Panc1 (cell line): ENCODE results near the gene PPIP5K1. TPM values are rescaled to one million over a fixed set of nuclear protein-coding genes. Genes with fewer than 3 reads are reported as not detected.

ENCODE experiments used
- ATAC-seq: fragments of 200-7000 bp; cut with Tn5 transposase; 2 replicates; pipeline ENCODE4 v1.9.1; 2020; ENCODE audit warnings: mild to moderate bottlenecking, moderate library complexity
- BruUV-seq: library from RNA; stranded (reverse); fragments of 400-500 nt; replicated peaks from 2 replicates; lab custom pipeline; 2021; lab: Mats Ljungman, UMichigan
- CTCF ChIA-PET: fragments of 300-600 bp; sonication (Branson Sonifier 250); formaldehyde crosslinking; loops from one replicate; lab custom pipeline; 2022; ENCODE audit warnings: antibody characterized with exemption; lab: Charles Lee
- POLR2A ChIA-PET: fragments of 300-600 bp; sonication (Branson Sonifier 250); formaldehyde crosslinking; loops from one replicate; lab custom pipeline; 2022; ENCODE audit warnings: antibody characterized with exemption; lab: Charles Lee
- DNase-seq: peaks from one replicate; pipeline ENCODE4 v3.0.0-alpha.2; 2010; ENCODE audit warnings: low read depth, low spot score
- H3K27ac ChIP-seq: 2 replicates; pipeline ENCODE4 v1.5.1; 2011; ENCODE audit warnings: mild to moderate bottlenecking, low read length, inconsistent platforms
- H3K27me3 ChIP-seq: fragments of 200-500 bp; sonication (Bioruptor generic); 2 replicates; pipeline ENCODE4 v1.6.0; 2014; ENCODE audit warnings: low read length, inconsistent platforms; ENCODE audit not compliant: control insufficient read depth, insufficient read depth
- H3K36me3 ChIP-seq: fragments of 200-500 bp; sonication (Bioruptor generic); 2 replicates; pipeline ENCODE4 v1.5.1; 2014; ENCODE audit warnings: inconsistent platforms, mild to moderate bottlenecking, low read length, moderate library complexity; ENCODE audit not compliant: control insufficient read depth, insufficient read depth
- H3K4me1 ChIP-seq: 2 replicates; pipeline ENCODE4 v1.5.1; 2011; ENCODE audit warnings: inconsistent platforms, mild to moderate bottlenecking, low read length, moderate library complexity; ENCODE audit not compliant: control insufficient read depth, insufficient read depth
- H3K4me3 ChIP-seq, 2 experiments: 2 replicates each; pipeline ENCODE4 v1.5.1; 2011 to 2012; ENCODE audit warnings: low read depth in 2 of 2, low read length in 2 of 2, mild to moderate bottlenecking in 2 of 2, inconsistent platforms in 1 of 2, moderate library complexity in 1 of 2
- H3K9me3 ChIP-seq: fragments of 200-500 bp; sonication (Bioruptor generic); 2 replicates; pipeline ENCODE4 v1.5.1; 2014; ENCODE audit warnings: low read depth, mild to moderate bottlenecking, inconsistent platforms, low read length, moderate library complexity; ENCODE audit not compliant: control insufficient read depth, insufficient read depth
- POLR2AphosphoS5 ChIP-seq: IDR thresholded peaks from 2 replicates; pipeline ENCODE4 v1.6.1; 2012; ENCODE audit warnings: mild to moderate bottlenecking, low read depth, low read length, moderate library complexity
- SIN3A ChIP-seq: IDR thresholded peaks from 2 replicates; pipeline ENCODE4 v1.6.1; 2012; ENCODE audit warnings: low read depth, mild to moderate bottlenecking, low read length, moderate library complexity, borderline replicate concordance; ENCODE audit not compliant: insufficient read depth
- TCF7L2 ChIP-seq: IDR thresholded peaks from 2 replicates; pipeline ENCODE4 v1.6.1; 2011; ENCODE audit warnings: mild to moderate bottlenecking, low read depth, low read length, inconsistent platforms
- in situ Hi-C: cut with HindIII; loops from 2 replicates; pipeline ENCODE4 v1.10.0; 2016; ENCODE audit warnings: low sequenced_read_pairs, low pct_unique_long_range_greater_than_20kb
- intact Hi-C: fragments of 100-400 bp; cut with micrococcal nuclease; formaldehyde crosslinking; loops from one replicate; pipeline ENCODE4 v1.10.0; 2022; ENCODE audit not compliant: unreplicated experiment
- total RNA-seq: library from RNA; stranded (reverse); gene quantifications from one replicate; pipeline ENCODE4 v1.2.1, GENCODE V29; 2021; ENCODE audit not compliant: unreplicated experiment
- TF ChIP-seq, protein P1 (sequence below), 2 experiments: IDR thresholded peaks; 2 replicates each; pipeline ENCODE4 v1.6.1; 2011 to 2012; ENCODE audit warnings: low read depth in 2 of 2, control low read depth in 1 of 2, low read length in 1 of 2, mild to moderate bottlenecking in 1 of 2, moderate library complexity in 1 of 2; ENCODE audit not compliant: insufficient read depth in 1 of 2
- TF ChIP-seq, protein P2 (sequence below): fragments of 450-650 bp; IDR thresholded peaks from 2 replicates; pipeline ENCODE4 v1.5.1; 2017; ENCODE audit warnings: mild to moderate bottlenecking

PPIP5K1 gene
- total RNA-seq, 1 experiment from 2014 or later: 56.6 TPM

DNA sequence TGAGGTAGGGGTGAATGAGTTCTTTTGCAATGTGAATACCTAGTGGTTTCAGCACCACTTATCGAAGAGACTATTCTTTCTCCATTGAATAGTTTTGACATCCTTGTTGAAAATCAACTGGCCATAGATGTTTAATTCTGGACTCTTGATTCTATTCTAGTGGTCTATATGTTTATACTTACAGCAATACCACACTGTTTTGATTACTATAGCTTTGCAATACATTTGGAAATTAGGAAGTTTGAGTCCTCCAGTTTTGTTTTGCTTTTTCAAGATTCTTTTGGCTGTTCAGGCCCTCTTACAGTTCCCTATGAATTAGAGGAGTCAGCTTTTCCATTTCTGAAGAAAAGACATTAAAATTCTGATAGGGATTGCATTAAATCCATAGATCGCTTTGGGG lies 42.5 kb downstream of the PPIP5K1 start:
- CTCF ChIA-PET: interaction anchor here (1.6 kb wide), 1 partner anchor 36 kb away, joined by 4 read pairs; no protein-coding TSS in a partner anchor

DNA sequence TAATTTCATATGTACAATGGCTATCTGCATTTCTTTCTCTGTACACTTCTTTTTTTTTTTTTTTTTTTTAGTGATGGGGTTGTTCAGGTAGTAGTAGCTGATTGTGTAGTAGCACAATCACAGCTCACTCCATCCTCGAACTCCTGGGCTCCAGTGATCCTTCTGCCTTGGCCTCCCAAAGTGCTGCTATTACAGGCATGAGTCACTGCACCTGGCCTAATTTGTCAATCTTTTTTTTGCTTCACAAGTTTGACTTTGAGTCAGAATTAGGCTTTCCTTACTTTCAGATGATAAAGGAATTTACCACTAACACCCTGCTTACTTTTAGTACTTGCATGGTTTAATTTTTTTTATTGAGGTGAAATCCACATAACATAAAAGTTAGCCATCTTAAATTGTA lies 44.6 kb downstream of the PPIP5K1 start:
- no TSS peak for BruUV-seq
- Histone ChIP-seq H3K9me3 (0 out of 2 replicates have a peak, but pooled peaks cover 7% of the 10 kb centered on the region), H3K36me3 (no peaks in the 10 kb centered on the region), H3K27me3 (no peaks in the 10 kb centered on the region), H3K4me1 (no peaks in the 10 kb centered on the region), H3K4me3 (no peak overlapping the region), H3K27ac (no peak overlapping the region)
- ChIA-PET CTCF (no interaction called here), POLR2A (no interaction called here)
- TF ChIP-seq TCF7L2: no peak
- TF ChIP-seq, protein P1, sequence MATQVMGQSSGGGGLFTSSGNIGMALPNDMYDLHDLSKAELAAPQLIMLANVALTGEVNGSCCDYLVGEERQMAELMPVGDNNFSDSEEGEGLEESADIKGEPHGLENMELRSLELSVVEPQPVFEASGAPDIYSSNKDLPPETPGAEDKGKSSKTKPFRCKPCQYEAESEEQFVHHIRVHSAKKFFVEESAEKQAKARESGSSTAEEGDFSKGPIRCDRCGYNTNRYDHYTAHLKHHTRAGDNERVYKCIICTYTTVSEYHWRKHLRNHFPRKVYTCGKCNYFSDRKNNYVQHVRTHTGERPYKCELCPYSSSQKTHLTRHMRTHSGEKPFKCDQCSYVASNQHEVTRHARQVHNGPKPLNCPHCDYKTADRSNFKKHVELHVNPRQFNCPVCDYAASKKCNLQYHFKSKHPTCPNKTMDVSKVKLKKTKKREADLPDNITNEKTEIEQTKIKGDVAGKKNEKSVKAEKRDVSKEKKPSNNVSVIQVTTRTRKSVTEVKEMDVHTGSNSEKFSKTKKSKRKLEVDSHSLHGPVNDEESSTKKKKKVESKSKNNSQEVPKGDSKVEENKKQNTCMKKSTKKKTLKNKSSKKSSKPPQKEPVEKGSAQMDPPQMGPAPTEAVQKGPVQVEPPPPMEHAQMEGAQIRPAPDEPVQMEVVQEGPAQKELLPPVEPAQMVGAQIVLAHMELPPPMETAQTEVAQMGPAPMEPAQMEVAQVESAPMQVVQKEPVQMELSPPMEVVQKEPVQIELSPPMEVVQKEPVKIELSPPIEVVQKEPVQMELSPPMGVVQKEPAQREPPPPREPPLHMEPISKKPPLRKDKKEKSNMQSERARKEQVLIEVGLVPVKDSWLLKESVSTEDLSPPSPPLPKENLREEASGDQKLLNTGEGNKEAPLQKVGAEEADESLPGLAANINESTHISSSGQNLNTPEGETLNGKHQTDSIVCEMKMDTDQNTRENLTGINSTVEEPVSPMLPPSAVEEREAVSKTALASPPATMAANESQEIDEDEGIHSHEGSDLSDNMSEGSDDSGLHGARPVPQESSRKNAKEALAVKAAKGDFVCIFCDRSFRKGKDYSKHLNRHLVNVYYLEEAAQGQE (IDR thresholded peaks at IDR 0.05; ENCODE audit: insufficient read depth in 1 of 2, low read depth in 2 of 2, low read length in 1 of 2): no peak
- TF ChIP-seq, protein P2, sequence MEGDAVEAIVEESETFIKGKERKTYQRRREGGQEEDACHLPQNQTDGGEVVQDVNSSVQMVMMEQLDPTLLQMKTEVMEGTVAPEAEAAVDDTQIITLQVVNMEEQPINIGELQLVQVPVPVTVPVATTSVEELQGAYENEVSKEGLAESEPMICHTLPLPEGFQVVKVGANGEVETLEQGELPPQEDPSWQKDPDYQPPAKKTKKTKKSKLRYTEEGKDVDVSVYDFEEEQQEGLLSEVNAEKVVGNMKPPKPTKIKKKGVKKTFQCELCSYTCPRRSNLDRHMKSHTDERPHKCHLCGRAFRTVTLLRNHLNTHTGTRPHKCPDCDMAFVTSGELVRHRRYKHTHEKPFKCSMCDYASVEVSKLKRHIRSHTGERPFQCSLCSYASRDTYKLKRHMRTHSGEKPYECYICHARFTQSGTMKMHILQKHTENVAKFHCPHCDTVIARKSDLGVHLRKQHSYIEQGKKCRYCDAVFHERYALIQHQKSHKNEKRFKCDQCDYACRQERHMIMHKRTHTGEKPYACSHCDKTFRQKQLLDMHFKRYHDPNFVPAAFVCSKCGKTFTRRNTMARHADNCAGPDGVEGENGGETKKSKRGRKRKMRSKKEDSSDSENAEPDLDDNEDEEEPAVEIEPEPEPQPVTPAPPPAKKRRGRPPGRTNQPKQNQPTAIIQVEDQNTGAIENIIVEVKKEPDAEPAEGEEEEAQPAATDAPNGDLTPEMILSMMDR: no peak
- no peak for TF ChIP-seq POLR2AphosphoS5
- no peak for TF ChIP-seq SIN3A
- DNase-seq: no peak
- in situ Hi-C loops (no loop called here), intact Hi-C loops (no loop called here)
- ATAC-seq: no peak

More for the DNA sequence above, 42.5 kb downstream of the PPIP5K1 start:
- intact Hi-C loops (no loop called here), in situ Hi-C loops (no loop called here)
- no TSS peak for BruUV-seq
- H3K27me3 ChIP-seq: no peaks in the 10 kb centered on the region
- no peak for TF ChIP-seq POLR2AphosphoS5
- no peak for TF ChIP-seq SIN3A
- TF ChIP-seq, protein P2: no peak
- no peak for TF ChIP-seq TCF7L2
- TF ChIP-seq, protein P1 (IDR thresholded peaks at IDR 0.05; ENCODE audit: insufficient read depth in 1 of 2, low read depth in 2 of 2, low read length in 1 of 2): no peak
- no peaks in the 10 kb centered on the region for H3K36me3 ChIP-seq
- no peaks in the 10 kb centered on the region for H3K4me1 ChIP-seq
- H3K27ac ChIP-seq: no peak overlapping the region
- 0 out of 2 replicates have a peak, but pooled peaks cover 7% of the 10 kb centered on the region for H3K9me3 ChIP-seq
- no peak for DNase-seq
- no peak for ATAC-seq
- POLR2A ChIA-PET: interaction anchor here (0.7 kb wide), 1 partner anchor 128 kb away, joined by 3 read pairs; no protein-coding TSS in a partner anchor
- H3K4me3 ChIP-seq: no peak overlapping the region
